Body of pancreas (tissue), 4 donors: ENCODE data around the gene ARL2BP. TPM values are rescaled to one million over a fixed set of nuclear protein-coding genes. Genes with fewer than 3 reads are reported as not detected.
A peak's percentile ranks its signal among the peaks of the same experiment; 100 is the strongest.

Source experiments
- ATAC-seq: fragments of 150-250 bp; one replicate; pipeline ENCODE4 v1.9.1; 2016
- DNase-seq, 4 donors: peaks; one replicate each; pipeline ENCODE4 v3.0.0-alpha.2; 2019
- H3K27ac ChIP-seq, 4 donors: fragments of 200-600 bp; sonication (generic); 1 replicate in 3 of 4; 2 replicates in 1 of 4; pipeline versions ENCODE4 v1.5.1 to v1.6.1; 2016 to 2019; ENCODE audit warnings: mild to moderate bottlenecking in 1 of 4, mixed read lengths in 1 of 4, moderate library complexity in 1 of 4
- H3K27me3 ChIP-seq, 2 donors: fragments of 200-600 bp; sonication (generic); one replicate each; pipeline ENCODE4 v1.6.0; 2016; ENCODE audit warnings: mild to moderate bottlenecking in 1 of 2
- H3K36me3 ChIP-seq, 2 donors: fragments of 200-600 bp; sonication (generic); replicated peaks in 1 of 2; 2 replicates each; pipeline ENCODE4 v1.5.1; 2016; ENCODE audit warnings: low read depth in 2 of 2; ENCODE audit not compliant: insufficient read depth in 1 of 2
- H3K4me1 ChIP-seq: fragments of 200-600 bp; sonication (generic); one replicate; pipeline ENCODE4 v1.6.0; 2016
- H3K4me3 ChIP-seq, 2 donors: fragments of 200-600 bp; sonication (generic); 1 replicate in 1 of 2; 2 replicates in 1 of 2; pipeline ENCODE4 v1.5.1; 2016 to 2019
- H3K9me3 ChIP-seq, 3 donors: fragments of 200-600 bp; sonication (generic); 1 replicate in 2 of 3; 2 replicates in 1 of 3; pipeline ENCODE4 v1.5.1; 2016
- POLR2A ChIP-seq, 3 donors: fragments of 450-650 bp; IDR thresholded peaks; one replicate each; pipeline ENCODE4 v1.6.1; 2016; ENCODE audit warnings: antibody characterized with exemption in 3 of 3, mild to moderate bottlenecking in 2 of 3
- WGBS, 2 donors: methylation state at CpG; one replicate each; pipeline ENCODE4 v1.1.5; 2017; 5-methylcytosine and 5-hydroxymethylcytosine counted together
- intact Hi-C: fragments of 100-400 bp; cut with DNase I; formaldehyde crosslinking; loops from one replicate; pipeline ENCODE4 v1.15.1; 2023
- total RNA-seq, 2 donors: library from RNA; depleted of rRNA; stranded (reverse); fragments of >200 nt; gene quantifications; one replicate each; pipeline ENCODE4 v1.1.0, GENCODE V29; 2016
- TF ChIP-seq, protein P1 (sequence below), 7 experiments: fragments of 450-650 bp in 4 of 7; fragments of 200-600 bp in 3 of 7; sonication (generic) in 3 of 7; IDR thresholded peaks; one replicate each; pipeline ENCODE4 v1.5.1; 2016 to 2019; ENCODE audit warnings: antibody characterized with exemption in 7 of 7

The ARL2BP gene
- total RNA-seq, 2 donors from 2014 or later, result 15.8 to 21.5 TPM

DNA sequence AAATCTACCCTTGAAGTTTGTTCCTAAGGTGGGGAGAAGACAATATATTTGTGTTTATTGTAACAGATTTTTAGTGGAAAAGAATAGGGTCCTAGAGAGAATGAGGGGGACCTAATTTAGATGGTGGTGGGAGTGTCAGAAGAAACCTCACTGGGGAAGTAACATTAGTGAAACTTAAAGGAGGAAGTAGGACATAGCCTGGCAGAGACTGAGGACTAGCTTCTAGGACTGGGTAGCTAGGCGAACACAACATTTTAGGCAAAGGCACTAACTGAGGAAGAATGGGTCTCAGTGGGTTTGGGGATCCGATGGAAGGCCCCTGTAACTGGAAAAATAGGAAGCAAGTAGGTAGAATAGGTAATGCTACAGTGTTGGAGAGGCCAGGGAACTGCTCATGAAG lies 4.2 kb upstream of the ARL2BP start:
- no peak overlapping the region for H3K27ac ChIP-seq
- ATAC-seq (no peak), DNase-seq (no peak)
- 81 to 95% methylated on average over 2 of the region's 2 CpGs for WGBS, 2 donors
- H3K27me3 ChIP-seq, result no peaks in the 10 kb centered on the region
- H3K36me3 ChIP-seq, result peaks cover 0 to 6% of the 10 kb centered on the region in 2 donors
- TF ChIP-seq, protein P1, sequence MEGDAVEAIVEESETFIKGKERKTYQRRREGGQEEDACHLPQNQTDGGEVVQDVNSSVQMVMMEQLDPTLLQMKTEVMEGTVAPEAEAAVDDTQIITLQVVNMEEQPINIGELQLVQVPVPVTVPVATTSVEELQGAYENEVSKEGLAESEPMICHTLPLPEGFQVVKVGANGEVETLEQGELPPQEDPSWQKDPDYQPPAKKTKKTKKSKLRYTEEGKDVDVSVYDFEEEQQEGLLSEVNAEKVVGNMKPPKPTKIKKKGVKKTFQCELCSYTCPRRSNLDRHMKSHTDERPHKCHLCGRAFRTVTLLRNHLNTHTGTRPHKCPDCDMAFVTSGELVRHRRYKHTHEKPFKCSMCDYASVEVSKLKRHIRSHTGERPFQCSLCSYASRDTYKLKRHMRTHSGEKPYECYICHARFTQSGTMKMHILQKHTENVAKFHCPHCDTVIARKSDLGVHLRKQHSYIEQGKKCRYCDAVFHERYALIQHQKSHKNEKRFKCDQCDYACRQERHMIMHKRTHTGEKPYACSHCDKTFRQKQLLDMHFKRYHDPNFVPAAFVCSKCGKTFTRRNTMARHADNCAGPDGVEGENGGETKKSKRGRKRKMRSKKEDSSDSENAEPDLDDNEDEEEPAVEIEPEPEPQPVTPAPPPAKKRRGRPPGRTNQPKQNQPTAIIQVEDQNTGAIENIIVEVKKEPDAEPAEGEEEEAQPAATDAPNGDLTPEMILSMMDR (IDR thresholded peaks at IDR 0.05), result no peak
- TF ChIP-seq POLR2A (IDR thresholded peaks at IDR 0.05), result no peak
- no peaks in the 10 kb centered on the region for H3K9me3 ChIP-seq
- peaks cover 8% of the 10 kb centered on the region for H3K4me1 ChIP-seq
- intact Hi-C loops, result no loop called here
- no peak overlapping the region for H3K4me3 ChIP-seq

- Histone ChIP-seq H3K36me3 (peaks cover 0 to 9% of the 10 kb centered on the region in 2 donors), H3K27ac (no peak overlapping the region), H3K4me3 (no peak overlapping the region), H3K9me3 (no peaks in the 10 kb centered on the region), H3K4me1 (peaks cover 18% of the 10 kb centered on the region), H3K27me3 (no peaks in the 10 kb centered on the region)
- DNase-seq (no peak), ATAC-seq (no peak)
- 83 to 92% methylated on average over 2 of the region's 2 CpGs for WGBS, 2 donors
- TF ChIP-seq POLR2A (IDR thresholded peaks at IDR 0.05), result no peak
- TF ChIP-seq, protein P1 (IDR thresholded peaks at IDR 0.05), result no peak
- intact Hi-C loops, result no loop called here
These were observed 2.4 kb upstream of the ARL2BP start for GRCh38 chr16:57242650-57243049.

- 4 to 7% methylated on average over 9 of the region's 9 CpGs for WGBS, 2 donors
- ATAC-seq, result no peak
These were observed 644 bp upstream of the ARL2BP start for GRCh38 chr16:57244463-57244766.

DNA sequence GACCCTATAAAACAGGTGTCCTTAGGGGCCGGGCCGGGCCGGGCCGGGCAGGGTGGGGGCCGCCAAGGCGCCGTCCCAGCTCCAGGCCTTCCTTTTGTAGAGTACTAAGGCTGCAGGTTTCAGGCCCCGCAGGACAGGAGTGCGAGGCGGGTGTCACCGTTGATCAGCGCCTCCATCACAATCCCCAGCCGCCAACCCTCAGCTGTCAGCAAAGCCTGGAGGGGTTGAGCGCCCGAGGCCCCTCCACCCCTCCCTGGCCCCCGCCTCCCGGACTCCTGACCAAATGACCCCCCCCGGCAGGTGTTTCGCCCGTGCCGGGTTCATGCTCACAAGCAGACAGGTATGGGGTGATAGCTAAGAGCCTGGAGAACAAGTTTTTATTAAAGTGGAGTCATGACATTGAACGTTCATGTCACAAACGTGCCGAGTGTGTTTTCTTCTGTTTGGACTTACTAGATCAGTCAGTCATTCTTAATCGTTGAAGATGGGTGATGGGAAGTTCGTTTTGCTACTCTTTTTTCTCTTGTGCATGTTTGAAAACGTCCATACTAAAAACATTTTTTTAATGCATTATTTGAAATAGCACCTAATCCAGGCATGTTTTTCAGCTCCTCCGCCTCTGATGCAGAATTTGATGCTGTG lies 534 bp downstream of the ARL2BP start:
- Histone ChIP-seq H3K36me3 (peaks cover 0 to 21% of the 10 kb centered on the region in 2 donors), H3K9me3 (no peaks in the 10 kb centered on the region), H3K27me3 (no peaks in the 10 kb centered on the region), H3K27ac (peak overlapping the region; percentile 81 to 96 (median 94)), H3K4me3 (peak overlapping the region; percentile 42 to 60), H3K4me1 (peaks cover 18% of the 10 kb centered on the region)
- no peak for TF ChIP-seq POLR2A (IDR thresholded peaks at IDR 0.05)
- TF ChIP-seq, protein P1 (IDR thresholded peaks at IDR 0.05), result no peak
- intact Hi-C loops, result no loop called here
- peak; percentile 46 to 65 (median 59) for DNase-seq
- peak; percentile 23 for ATAC-seq
- WGBS, 2 donors, result 3 to 17% methylated on average over 7 to 26 of the region's 28 CpGs

More at GRCh38 chr16:57244463-57244766, 644 bp upstream of the ARL2BP start:
- Histone ChIP-seq H3K9me3 (no peaks in the 10 kb centered on the region), H3K36me3 (peaks cover 0 to 13% of the 10 kb centered on the region in 2 donors), H3K4me3 (no peak overlapping the region), H3K4me1 (peaks cover 18% of the 10 kb centered on the region), H3K27me3 (no peaks in the 10 kb centered on the region), H3K27ac (peak overlapping the region; percentile 81 to 96 (median 94))
- intact Hi-C loops, result no loop called here
- TF ChIP-seq POLR2A (IDR thresholded peaks at IDR 0.05), result no peak
- TF ChIP-seq, protein P1 (IDR thresholded peaks at IDR 0.05), result no peak
- DNase-seq, result no peak

DNA sequence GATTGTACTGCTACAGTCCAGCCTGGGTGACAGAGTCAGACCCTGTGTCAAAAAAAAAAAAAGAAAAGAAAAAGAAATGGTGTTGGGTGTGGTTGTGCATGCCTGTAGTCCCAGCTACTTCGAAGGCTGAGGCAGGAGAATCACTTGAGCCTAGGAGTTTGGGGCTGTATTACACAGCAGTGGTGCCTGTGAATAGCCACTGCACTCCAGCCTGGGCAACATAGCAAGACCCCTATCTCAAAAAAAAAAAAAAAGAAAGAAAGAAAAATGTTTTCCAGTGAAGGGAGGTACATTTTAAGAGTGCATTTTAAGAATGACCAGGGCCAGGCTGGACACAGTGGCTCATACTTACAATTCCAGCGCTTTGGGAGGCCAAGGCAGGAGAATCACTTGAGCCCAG lies 6.3 kb downstream of the ARL2BP start:
- H3K36me3 ChIP-seq, result peaks cover 3 to 34% of the 10 kb centered on the region in 2 donors
- H3K27me3 ChIP-seq, result no peaks in the 10 kb centered on the region
- H3K9me3 ChIP-seq, result no peaks in the 10 kb centered on the region
- H3K4me3 ChIP-seq, result no peak overlapping the region
- TF ChIP-seq POLR2A (IDR thresholded peaks at IDR 0.05), result no peak
- TF ChIP-seq, protein P1 (IDR thresholded peaks at IDR 0.05), result no peak
- DNase-seq (no peak), ATAC-seq (no peak)
- intact Hi-C loops, result no loop called here
- H3K27ac ChIP-seq, result peak overlapping the region in 3 of 4 donors; percentile 68 to 82 (median 77)
- WGBS, 2 donors, result 87 to 96% methylated on average over 2 of the region's 2 CpGs
- peaks cover 36% of the 10 kb centered on the region for H3K4me1 ChIP-seq
